ENCODE measurements around the gene ZFP62. TPM values are rescaled to one million over a fixed set of nuclear protein-coding genes. Genes with fewer than 3 reads are reported as not detected.

ZFP62 gene
- total RNA-seq, 4 donors from 2014 or later = 8.5 to 43.6 (median 34.6) TPM

- TF ChIP-seq, protein P1, sequence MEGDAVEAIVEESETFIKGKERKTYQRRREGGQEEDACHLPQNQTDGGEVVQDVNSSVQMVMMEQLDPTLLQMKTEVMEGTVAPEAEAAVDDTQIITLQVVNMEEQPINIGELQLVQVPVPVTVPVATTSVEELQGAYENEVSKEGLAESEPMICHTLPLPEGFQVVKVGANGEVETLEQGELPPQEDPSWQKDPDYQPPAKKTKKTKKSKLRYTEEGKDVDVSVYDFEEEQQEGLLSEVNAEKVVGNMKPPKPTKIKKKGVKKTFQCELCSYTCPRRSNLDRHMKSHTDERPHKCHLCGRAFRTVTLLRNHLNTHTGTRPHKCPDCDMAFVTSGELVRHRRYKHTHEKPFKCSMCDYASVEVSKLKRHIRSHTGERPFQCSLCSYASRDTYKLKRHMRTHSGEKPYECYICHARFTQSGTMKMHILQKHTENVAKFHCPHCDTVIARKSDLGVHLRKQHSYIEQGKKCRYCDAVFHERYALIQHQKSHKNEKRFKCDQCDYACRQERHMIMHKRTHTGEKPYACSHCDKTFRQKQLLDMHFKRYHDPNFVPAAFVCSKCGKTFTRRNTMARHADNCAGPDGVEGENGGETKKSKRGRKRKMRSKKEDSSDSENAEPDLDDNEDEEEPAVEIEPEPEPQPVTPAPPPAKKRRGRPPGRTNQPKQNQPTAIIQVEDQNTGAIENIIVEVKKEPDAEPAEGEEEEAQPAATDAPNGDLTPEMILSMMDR (IDR thresholded peaks at IDR 0.05) = no peak
- TF ChIP-seq POLR2A (IDR thresholded peaks at IDR 0.05) = no peak
- Histone ChIP-seq H3K4me1 (peaks cover 3 to 10% of the 10 kb centered on the region in 2 donors), H3K27ac (peak overlapping the region; percentile 76 to 81), H3K4me3 (no peak overlapping the region), H3K36me3 (no peaks in the 10 kb centered on the region), H3K27me3 (no peaks in the 10 kb centered on the region), H3K9me3 (no peaks in the 10 kb centered on the region)
- intact Hi-C loops (cut with DNase I; ENCODE audit: low total_unique reads) = no loop called here
- DNase-seq = no peak
Observed at GRCh38 chr5:180818677-180819341, 42.3 kb downstream of the ZFP62 start.

DNA sequence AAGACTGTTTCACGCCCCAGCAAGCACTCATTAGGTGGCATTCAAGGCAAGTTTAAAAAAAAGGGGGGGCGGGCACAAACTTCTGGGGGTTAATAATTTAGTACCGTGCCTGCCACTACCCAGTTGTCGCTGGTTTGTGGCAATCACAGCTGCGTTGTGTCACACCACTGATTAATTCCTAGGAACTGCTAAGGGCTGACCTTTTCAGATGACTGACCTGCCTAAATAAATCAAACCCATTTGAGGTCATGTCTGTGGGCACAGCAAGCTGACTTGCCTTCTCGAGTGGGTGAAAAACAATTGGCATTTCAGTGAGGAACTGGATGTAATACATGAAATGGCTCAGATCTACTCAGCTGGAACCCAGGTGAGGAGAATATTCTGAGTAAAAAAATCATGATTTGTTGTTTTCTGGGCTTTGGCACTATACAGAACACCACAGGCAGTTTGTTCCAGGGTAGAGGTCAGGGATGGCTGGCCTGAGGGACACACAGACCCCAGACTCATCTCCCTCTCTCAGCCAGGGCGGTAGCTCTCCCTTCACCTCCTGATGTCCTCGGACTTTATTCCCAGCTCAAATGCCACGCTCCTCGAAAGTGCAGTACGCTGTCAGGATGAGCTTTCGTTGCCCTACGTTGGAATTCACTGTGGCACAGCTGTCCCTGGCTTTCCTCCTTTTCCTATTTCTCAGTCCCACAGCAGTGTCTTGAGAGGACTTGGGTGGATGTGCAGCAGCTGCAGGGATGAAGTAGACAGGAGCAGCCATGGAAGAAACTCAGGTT lies 43.0 kb downstream of the ZFP62 start:
- Histone ChIP-seq H3K9me3 (no peaks in the 10 kb centered on the region), H3K27me3 (no peaks in the 10 kb centered on the region), H3K36me3 (no peaks in the 10 kb centered on the region), H3K4me1 (peaks cover 3 to 10% of the 10 kb centered on the region in 2 donors), H3K4me3 (no peak overlapping the region), H3K27ac (peak overlapping the region; percentile 76 to 81)
- DNase-seq = no peak
- intact Hi-C loops (cut with DNase I; ENCODE audit: low total_unique reads) = no loop called here
- TF ChIP-seq POLR2A (IDR thresholded peaks at IDR 0.05) = no peak
- TF ChIP-seq, protein P1 (IDR thresholded peaks at IDR 0.05) = no peak

DNA sequence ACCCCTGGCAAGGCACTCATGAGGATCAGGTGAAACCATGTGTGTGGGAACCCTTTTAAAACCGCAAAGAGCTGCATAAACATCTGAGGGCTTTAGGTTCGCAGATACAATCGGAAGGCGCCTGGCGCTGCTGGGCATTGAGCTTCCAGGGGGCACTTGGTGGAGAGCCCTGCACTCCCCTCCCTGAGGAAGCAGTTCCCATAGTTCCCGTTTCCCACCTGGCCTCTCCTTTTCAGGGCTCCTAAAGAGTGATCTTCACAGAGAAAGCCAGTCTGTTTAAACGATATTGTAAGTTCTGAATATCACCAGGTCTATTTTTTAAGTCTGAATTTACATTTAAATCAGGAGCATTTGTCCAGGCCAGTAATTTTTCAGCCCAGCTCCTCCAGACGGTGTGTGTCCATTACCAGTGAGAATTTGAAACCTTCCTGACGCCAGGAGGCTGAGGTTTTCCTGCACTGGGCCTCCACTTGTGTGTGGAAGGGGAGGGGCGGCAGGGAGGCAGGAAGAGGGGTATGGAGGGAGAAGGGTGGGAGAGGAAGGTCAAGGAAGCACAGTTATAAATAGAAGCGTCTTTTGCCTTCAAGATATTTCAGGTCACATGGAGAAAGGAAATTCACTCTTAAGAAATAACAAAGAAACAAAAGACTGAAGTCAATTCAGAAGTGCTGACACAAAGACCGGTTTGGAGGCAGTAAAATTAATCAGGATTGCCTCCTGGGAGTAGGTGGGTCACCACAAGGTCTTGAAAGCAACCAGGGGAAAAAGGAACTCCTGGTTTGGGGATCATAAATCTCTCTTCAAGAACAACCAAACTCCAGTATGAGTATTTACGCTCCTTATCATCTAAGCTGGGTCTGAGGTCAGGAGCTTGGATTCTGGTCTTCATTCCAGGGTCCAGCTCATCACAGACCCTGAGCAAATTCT lies 44.2 kb downstream of the ZFP62 start:
- Histone ChIP-seq H3K36me3 (no peaks in the 10 kb centered on the region), H3K27ac (peak overlapping the region; percentile 76 to 81), H3K9me3 (no peaks in the 10 kb centered on the region), H3K4me3 (no peak overlapping the region), H3K4me1 (peaks cover 3 to 10% of the 10 kb centered on the region in 2 donors), H3K27me3 (no peaks in the 10 kb centered on the region)
- intact Hi-C loops (cut with DNase I; ENCODE audit: low total_unique reads) = no loop called here
- TF ChIP-seq, protein P1 (IDR thresholded peaks at IDR 0.05) = no peak
- TF ChIP-seq POLR2A (IDR thresholded peaks at IDR 0.05) = no peak
- DNase-seq = peak; percentile 63 to 70

DNA sequence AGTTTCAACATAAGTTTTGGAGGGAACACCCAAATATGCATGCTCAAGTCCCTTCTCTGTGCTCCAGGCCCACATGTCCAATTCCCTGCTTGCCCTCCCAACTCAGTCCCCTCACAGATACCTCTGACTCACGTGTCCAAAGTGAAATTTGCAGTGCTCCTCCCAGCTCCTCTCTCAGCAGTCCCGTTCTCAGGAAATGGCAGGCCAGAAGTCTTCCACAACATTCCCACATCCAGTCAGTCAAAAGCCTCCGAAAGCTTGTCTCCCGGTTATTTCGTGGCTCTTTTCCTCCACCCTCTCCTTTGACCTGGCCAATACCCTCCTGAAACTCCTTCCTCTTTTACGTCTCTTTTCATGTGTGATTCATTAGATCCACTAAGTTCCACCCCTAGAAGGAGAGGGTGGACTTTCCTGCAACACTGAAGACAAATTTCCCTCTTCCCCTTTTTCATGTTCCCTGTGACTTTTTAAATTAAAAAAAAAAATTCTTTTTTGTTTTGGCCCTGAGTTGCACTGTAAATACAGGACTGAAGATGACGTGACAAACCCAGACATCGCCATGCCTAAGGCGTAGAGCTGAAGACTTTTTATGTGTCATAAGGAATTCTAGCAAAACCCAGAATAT lies 45.7 kb downstream of the ZFP62 start:
- no peak for DNase-seq
- intact Hi-C loops (cut with DNase I; ENCODE audit: low total_unique reads) = no loop called here
- Histone ChIP-seq H3K9me3 (no peaks in the 10 kb centered on the region), H3K4me1 (peaks cover 3 to 10% of the 10 kb centered on the region in 2 donors), H3K36me3 (no peaks in the 10 kb centered on the region), H3K4me3 (no peak overlapping the region), H3K27ac (peak overlapping the region; percentile 76 to 81), H3K27me3 (no peaks in the 10 kb centered on the region)
- TF ChIP-seq, protein P1 (IDR thresholded peaks at IDR 0.05) = no peak
- TF ChIP-seq POLR2A (IDR thresholded peaks at IDR 0.05) = no peak

Data from uterus (tissue), 4 donors.